HG03139 (cell line): ENCODE results near the gene ZBTB47.

ENCODE experiments used
- ATAC-seq: cut with Tn5 transposase; IDR thresholded peaks from one replicate; pipeline ENCODE4 v1.9.1; 2021; ENCODE audit not compliant: unreplicated experiment

Gene ZBTB47

GRCh38 chr3:42711491-42712343 is 58.2 kb downstream of the ZBTB47 start:
- ATAC-seq, result no peak

- ATAC-seq, result no peak
These were observed 58.8 kb downstream of the ZBTB47 start for GRCh38 chr3:42712344-42712648.

GRCh38 chr3:42712688-42713372 is 59.3 kb downstream of the ZBTB47 start:
- ATAC-seq, result no peak

GRCh38 chr3:42713747-42714146 is 60.2 kb downstream of the ZBTB47 start:
- no peak for ATAC-seq

DNA sequence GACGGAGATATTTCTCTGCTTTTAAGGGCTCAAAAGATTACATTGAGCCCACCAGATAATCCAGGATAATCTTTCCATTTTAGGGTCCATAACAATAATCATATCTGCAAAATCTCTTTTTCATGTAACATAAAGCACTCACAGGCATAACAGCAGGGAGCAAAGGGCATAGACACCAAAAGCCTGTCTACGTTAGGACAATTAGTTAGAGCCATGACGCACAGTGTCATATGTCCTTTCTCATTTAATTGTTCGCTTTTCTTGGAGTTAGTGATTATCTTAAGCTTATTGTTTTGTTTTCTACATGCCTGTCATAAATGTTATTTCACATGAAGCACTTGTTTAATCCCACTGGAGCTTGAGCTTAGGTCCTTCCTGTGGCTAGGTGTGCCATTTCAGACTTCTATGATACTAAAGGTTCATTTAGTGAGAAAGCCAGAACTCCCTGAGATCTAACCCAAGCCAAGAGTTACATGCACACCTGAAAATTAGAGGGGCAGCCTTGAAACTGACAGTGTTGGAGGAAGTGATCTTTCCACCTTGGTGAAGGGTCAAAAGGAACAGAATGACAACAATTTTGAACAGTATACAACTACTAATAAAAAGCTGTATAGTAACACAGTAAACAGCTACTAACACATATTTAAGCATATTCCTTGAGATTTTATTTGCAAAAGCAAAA is 60.8 kb downstream of the ZBTB47 start:
- no peak for ATAC-seq
